Trophoblast cell (in vitro differentiated cells and primary cell): ENCODE data around the gene CACNG7.

Experiments used
- DNase-seq, 2 donors: peaks; one replicate each; pipeline ENCODE4 v3.0.0-alpha.2; 2016
- H2AFZ ChIP-seq: 2 replicates; pipeline ENCODE4 v1.6.1; 2013; ENCODE audit warnings: low read length, moderate library complexity, mild to moderate bottlenecking; ENCODE audit not compliant: insufficient read depth, poor library complexity
- H2AK5ac ChIP-seq: 2 replicates; pipeline ENCODE4 v1.6.1; 2013; ENCODE audit warnings: mild to moderate bottlenecking, low read length
- H2BK120ac ChIP-seq: 2 replicates; pipeline ENCODE4 v1.6.1; 2013; ENCODE audit warnings: low read length, mild to moderate bottlenecking, moderate library complexity; ENCODE audit not compliant: insufficient read depth, poor library complexity
- H2BK12ac ChIP-seq: 2 replicates; pipeline ENCODE4 v1.6.1; 2013; ENCODE audit warnings: mild to moderate bottlenecking, low read length, moderate library complexity
- H2BK5ac ChIP-seq: 2 replicates; pipeline ENCODE4 v1.6.1; 2013; ENCODE audit warnings: low read length, low read depth, moderate library complexity, mild to moderate bottlenecking; ENCODE audit not compliant: poor library complexity
- H3K14ac ChIP-seq: 2 replicates; pipeline ENCODE4 v1.6.1; 2013; ENCODE audit warnings: mild to moderate bottlenecking, low read length
- H3K18ac ChIP-seq: 2 replicates; pipeline ENCODE4 v1.6.1; 2013; ENCODE audit warnings: mild to moderate bottlenecking, low read length
- H3K23ac ChIP-seq: 2 replicates; pipeline ENCODE4 v1.6.1; 2013; ENCODE audit warnings: low read length
- H3K27ac ChIP-seq: 2 replicates; pipeline ENCODE4 v1.5.1; 2013; ENCODE audit warnings: low read depth, mild to moderate bottlenecking, inconsistent platforms, low read length, moderate library complexity
- H3K27me3 ChIP-seq: 2 replicates; pipeline ENCODE4 v1.6.1; 2013; ENCODE audit warnings: inconsistent platforms, mild to moderate bottlenecking, low read length, moderate library complexity; ENCODE audit not compliant: insufficient read depth
- H3K36me3 ChIP-seq, 2 experiments: 1 replicate in 1 of 2; 2 replicates in 1 of 2; pipeline ENCODE4 v1.6.1; 2013; ENCODE audit warnings: low read length in 2 of 2, mild to moderate bottlenecking in 2 of 2, moderate library complexity in 1 of 2; ENCODE audit not compliant: insufficient read depth in 2 of 2, control insufficient read depth in 1 of 2
- H3K4ac ChIP-seq: 2 replicates; pipeline ENCODE4 v1.6.1; 2013; ENCODE audit warnings: low read depth, mild to moderate bottlenecking, low read length, moderate library complexity
- H3K4me1 ChIP-seq, 2 experiments: 1 replicate in 1 of 2; 2 replicates in 1 of 2; pipeline ENCODE4 v1.6.1; 2013; ENCODE audit warnings: low read length in 2 of 2, mild to moderate bottlenecking in 2 of 2, moderate library complexity in 1 of 2; ENCODE audit not compliant: insufficient read depth in 2 of 2, control insufficient read depth in 1 of 2
- H3K4me2 ChIP-seq: 2 replicates; pipeline ENCODE4 v1.6.1; 2013; ENCODE audit warnings: inconsistent platforms, mild to moderate bottlenecking, low read length, moderate library complexity
- H3K4me3 ChIP-seq: 2 replicates; pipeline ENCODE4 v1.5.1; 2013; ENCODE audit warnings: mild to moderate bottlenecking, low read depth, low read length, inconsistent platforms
- H3K79me1 ChIP-seq: one replicate; pipeline ENCODE4 v1.6.1; 2013; ENCODE audit warnings: low read length
- H3K79me2 ChIP-seq: 2 replicates; pipeline ENCODE4 v1.6.1; 2013; ENCODE audit warnings: low read length, mild to moderate bottlenecking; ENCODE audit not compliant: control insufficient read depth, insufficient read depth, poor library complexity
- H3K9ac ChIP-seq: 2 replicates; pipeline ENCODE4 v1.6.1; 2013; ENCODE audit warnings: mild to moderate bottlenecking, low read length
- H3K9me3 ChIP-seq: 2 replicates; pipeline ENCODE4 v1.6.1; 2013; ENCODE audit warnings: low read depth, mild to moderate bottlenecking, control low read depth, inconsistent platforms, low read length; ENCODE audit not compliant: insufficient read depth
- H4K12ac ChIP-seq: 2 replicates; pipeline ENCODE4 v1.6.1; 2013; ENCODE audit warnings: low read depth, mild to moderate bottlenecking, low read length, moderate library complexity
- H4K8ac ChIP-seq: 2 replicates; pipeline ENCODE4 v1.6.1; 2013; ENCODE audit warnings: low read depth, mild to moderate bottlenecking, low read length, moderate library complexity
- H4K91ac ChIP-seq: one replicate; pipeline ENCODE4 v1.6.1; 2013; ENCODE audit warnings: low read depth, mild to moderate bottlenecking, low read length, moderate library complexity
- WGBS: extraction: QIAGEN DNeasy Blood & Tissue Kit; methylation state at CpG from one replicate; pipeline ENCODE4 v1.1.7; 2013; ENCODE audit warnings: missing lambda C conversion rate; ENCODE audit not compliant: insufficient read length, insufficient coverage; ENCODE audit errors: extremely low coverage; 5-methylcytosine and 5-hydroxymethylcytosine counted together

Gene CACNG7

GRCh38 chr19:53880711-53881481 lies 28.2 kb upstream of the CACNG7 start:
- peaks cover 2 to 4% of the 10 kb centered on the region in 2 experiments for H3K36me3 ChIP-seq
- no CpG with 5 or more reads among the region's 6 CpGs for WGBS
- H2BK12ac ChIP-seq = no peak overlapping the region
- H4K91ac ChIP-seq = no peak overlapping the region
- no peak overlapping the region for H3K4me3 ChIP-seq
- peaks cover 9 to 14% of the 10 kb centered on the region in 2 experiments for H3K4me1 ChIP-seq
- H2BK5ac ChIP-seq = no peak overlapping the region
- H3K4me2 ChIP-seq = peak overlapping the region; percentile 81
- peaks cover 17% of the 10 kb centered on the region for H3K27me3 ChIP-seq
- no peak overlapping the region for H4K12ac ChIP-seq
- H3K14ac ChIP-seq = no peak overlapping the region
- no peak overlapping the region for H3K27ac ChIP-seq
- no peak for DNase-seq
- H2AFZ ChIP-seq = no peak overlapping the region
- H2AK5ac ChIP-seq = no peak overlapping the region
- no peak overlapping the region for H3K4ac ChIP-seq
- H3K18ac ChIP-seq = no peak overlapping the region
- H3K79me1 ChIP-seq = peaks cover 4% of the 10 kb centered on the region
- no peak overlapping the region for H2BK120ac ChIP-seq
- H4K8ac ChIP-seq = no peak overlapping the region
- H3K79me2 ChIP-seq = no peaks in the 10 kb centered on the region
- H3K9me3 ChIP-seq = no peaks in the 10 kb centered on the region
- no peak overlapping the region for H3K9ac ChIP-seq
- H3K23ac ChIP-seq = no peak overlapping the region

DNA sequence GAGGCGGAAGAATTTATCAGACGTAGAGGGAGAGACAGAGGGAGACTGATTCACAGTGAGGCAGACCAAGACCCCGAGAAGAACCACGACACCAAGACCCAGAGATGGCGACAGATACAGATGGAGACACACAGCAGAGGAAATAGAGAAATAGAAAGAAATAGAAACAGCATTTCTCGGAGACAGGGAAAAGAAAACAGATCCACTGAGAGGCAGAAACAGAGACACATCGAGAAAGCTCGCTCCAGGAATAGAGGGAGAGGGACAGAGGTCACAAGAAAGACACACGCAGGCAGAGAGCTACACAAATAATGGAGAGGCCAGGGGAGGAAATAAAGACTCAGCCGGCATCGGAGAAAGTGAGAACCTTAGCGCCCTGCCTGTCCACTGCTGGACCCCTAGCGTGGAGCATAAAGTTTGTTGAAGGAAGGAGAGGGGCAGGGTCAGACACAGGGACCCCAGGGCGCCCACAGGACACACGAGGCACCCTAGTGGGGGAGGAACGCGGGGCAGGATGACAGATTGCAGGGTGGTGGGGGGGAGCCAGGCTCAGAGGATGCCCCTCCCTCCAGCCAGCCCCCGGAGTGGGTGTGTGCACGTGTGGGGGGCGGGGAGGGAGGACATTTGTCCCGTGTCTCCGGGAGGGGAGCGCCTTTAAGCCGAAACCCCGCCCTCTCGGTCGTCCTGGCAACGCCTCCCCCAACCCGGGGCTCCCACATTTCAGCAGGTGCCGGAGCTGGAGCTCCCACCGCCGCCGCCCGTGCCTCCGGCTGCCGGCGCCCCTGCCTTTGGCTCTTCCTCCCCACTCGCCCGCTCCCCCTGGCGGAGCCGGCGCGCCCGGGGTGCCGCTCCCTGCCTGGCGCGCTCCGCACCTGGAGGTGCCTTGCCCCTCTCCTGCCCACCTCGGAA lies 27.3 kb upstream of the CACNG7 start, which contains the start of gene PRKCG:
TSS of gene PRKCG (plus strand) at position 716 of the 909 bp plus-strand sequence. CDS start 298 bp downstream, outside the sequence.
- H3K4ac ChIP-seq = no peak within 1 kb of the TSS
- H2BK12ac ChIP-seq = no peak within 1 kb of the TSS
- no peak within 1 kb of the TSS for H3K18ac ChIP-seq
- H3K9me3 ChIP-seq = no peaks in the 10 kb centered on the region
- H3K23ac ChIP-seq = no peak within 1 kb of the TSS
- no CpG with 5 or more reads among the region's 49 CpGs for WGBS
- no peak within 1 kb of the TSS for H3K27ac ChIP-seq
- H2BK120ac ChIP-seq = no peak within 1 kb of the TSS
- no peak within 1 kb of the TSS for H2BK5ac ChIP-seq
- H3K9ac ChIP-seq = no peak within 1 kb of the TSS
- H2AK5ac ChIP-seq = no peak within 1 kb of the TSS
- H3K79me1 ChIP-seq = peaks cover 4% of the 10 kb centered on the region
- H2AFZ ChIP-seq = peak within 1 kb of the TSS; percentile 12
- H3K27me3 ChIP-seq = peaks cover 17% of the 10 kb centered on the region
- DNase-seq = peak in 1 of 2 donors; percentile 31
- H3K4me3 ChIP-seq = peak within 1 kb of the TSS; percentile 44
- no peak within 1 kb of the TSS for H4K91ac ChIP-seq
- peaks cover 9 to 14% of the 10 kb centered on the region in 2 experiments for H3K4me1 ChIP-seq
- H4K8ac ChIP-seq = no peak within 1 kb of the TSS
- no peaks in the 10 kb centered on the region for H3K79me2 ChIP-seq
- no peaks in the 10 kb centered on the region for H3K36me3 ChIP-seq
- no peak within 1 kb of the TSS for H3K14ac ChIP-seq
- peak within 1 kb of the TSS; percentile 81 for H3K4me2 ChIP-seq
- H4K12ac ChIP-seq = no peak within 1 kb of the TSS

GRCh38 chr19:53882391-53883050 lies 26.6 kb upstream of the CACNG7 start:
- Histone ChIP-seq H3K4me1 (peaks cover 9 to 14% of the 10 kb centered on the region in 2 experiments), H4K91ac (no peak overlapping the region), H3K4me3 (no peak overlapping the region), H2AFZ (no peak overlapping the region), H3K36me3 (no peaks in the 10 kb centered on the region), H3K23ac (no peak overlapping the region), H2BK5ac (no peak overlapping the region), H2AK5ac (no peak overlapping the region), H3K27me3 (peaks cover 17% of the 10 kb centered on the region), H3K4ac (no peak overlapping the region), H3K9me3 (no peaks in the 10 kb centered on the region), H4K12ac (no peak overlapping the region), H3K14ac (no peak overlapping the region), H3K4me2 (peak overlapping the region; percentile 81), H2BK12ac (no peak overlapping the region), H3K18ac (no peak overlapping the region), H3K79me1 (peaks cover 4% of the 10 kb centered on the region), H4K8ac (no peak overlapping the region), H3K79me2 (no peaks in the 10 kb centered on the region), H3K27ac (no peak overlapping the region), H3K9ac (no peak overlapping the region), H2BK120ac (no peak overlapping the region)
- no peak for DNase-seq
- WGBS = no CpG with 5 or more reads among the region's 18 CpGs

GRCh38 chr19:53883231-53883661 lies 25.8 kb upstream of the CACNG7 start:
- no peak for DNase-seq
- no peak overlapping the region for H3K4me2 ChIP-seq
- H3K27me3 ChIP-seq = peaks cover 17% of the 10 kb centered on the region
- WGBS = no CpG with 5 or more reads among the region's 19 CpGs
- H3K27ac ChIP-seq = no peak overlapping the region
- H3K14ac ChIP-seq = no peak overlapping the region
- no peaks in the 10 kb centered on the region for H3K9me3 ChIP-seq
- H4K91ac ChIP-seq = no peak overlapping the region
- no peak overlapping the region for H3K9ac ChIP-seq
- H4K12ac ChIP-seq = no peak overlapping the region
- no peak overlapping the region for H3K4ac ChIP-seq
- no peak overlapping the region for H2AFZ ChIP-seq
- no peak overlapping the region for H2AK5ac ChIP-seq
- H3K4me3 ChIP-seq = no peak overlapping the region
- no peak overlapping the region for H2BK12ac ChIP-seq
- H3K79me1 ChIP-seq = peaks cover 4% of the 10 kb centered on the region
- H4K8ac ChIP-seq = no peak overlapping the region
- H2BK120ac ChIP-seq = no peak overlapping the region
- H3K36me3 ChIP-seq = no peaks in the 10 kb centered on the region
- H3K18ac ChIP-seq = no peak overlapping the region
- H3K79me2 ChIP-seq = no peaks in the 10 kb centered on the region
- no peak overlapping the region for H2BK5ac ChIP-seq
- no peak overlapping the region for H3K23ac ChIP-seq
- peaks cover 9 to 14% of the 10 kb centered on the region in 2 experiments for H3K4me1 ChIP-seq
